Measurements from ENCODE around the gene RFX1.
"Not testable (repeated sequence)": the region's sequence is repeated elsewhere in the genome, so short reads cannot be mapped to it uniquely, and the experiment has no call there.

Gene RFX1

DNA sequence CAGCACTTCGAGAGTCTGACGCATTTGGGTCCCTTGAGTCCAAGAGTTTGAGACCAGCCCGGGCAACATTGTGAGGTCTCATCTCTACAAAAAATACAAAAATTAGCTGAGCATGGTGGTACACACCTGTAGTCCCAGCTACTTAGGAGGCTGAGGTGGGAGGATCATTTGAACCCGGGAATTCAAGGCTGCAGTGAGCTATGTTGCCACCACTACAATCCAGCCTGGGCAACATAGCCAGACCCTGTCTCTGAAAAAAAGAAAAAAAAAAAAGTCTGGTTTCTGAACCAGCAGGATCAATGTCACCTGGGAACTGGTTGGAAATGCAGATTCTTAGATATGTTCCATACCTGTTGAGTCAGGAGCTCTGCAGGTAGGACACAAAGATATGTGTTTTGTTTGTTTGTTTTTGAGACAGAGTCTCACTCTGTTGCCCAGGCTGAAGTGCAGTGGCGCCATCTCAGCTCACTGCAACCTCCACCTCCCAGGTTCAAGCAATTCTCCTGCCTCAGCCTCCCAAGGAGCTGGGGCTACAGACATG, 20.6 kb upstream of the RFX1 start:
- not testable (repeated sequence) for FAIRE-seq

DNA sequence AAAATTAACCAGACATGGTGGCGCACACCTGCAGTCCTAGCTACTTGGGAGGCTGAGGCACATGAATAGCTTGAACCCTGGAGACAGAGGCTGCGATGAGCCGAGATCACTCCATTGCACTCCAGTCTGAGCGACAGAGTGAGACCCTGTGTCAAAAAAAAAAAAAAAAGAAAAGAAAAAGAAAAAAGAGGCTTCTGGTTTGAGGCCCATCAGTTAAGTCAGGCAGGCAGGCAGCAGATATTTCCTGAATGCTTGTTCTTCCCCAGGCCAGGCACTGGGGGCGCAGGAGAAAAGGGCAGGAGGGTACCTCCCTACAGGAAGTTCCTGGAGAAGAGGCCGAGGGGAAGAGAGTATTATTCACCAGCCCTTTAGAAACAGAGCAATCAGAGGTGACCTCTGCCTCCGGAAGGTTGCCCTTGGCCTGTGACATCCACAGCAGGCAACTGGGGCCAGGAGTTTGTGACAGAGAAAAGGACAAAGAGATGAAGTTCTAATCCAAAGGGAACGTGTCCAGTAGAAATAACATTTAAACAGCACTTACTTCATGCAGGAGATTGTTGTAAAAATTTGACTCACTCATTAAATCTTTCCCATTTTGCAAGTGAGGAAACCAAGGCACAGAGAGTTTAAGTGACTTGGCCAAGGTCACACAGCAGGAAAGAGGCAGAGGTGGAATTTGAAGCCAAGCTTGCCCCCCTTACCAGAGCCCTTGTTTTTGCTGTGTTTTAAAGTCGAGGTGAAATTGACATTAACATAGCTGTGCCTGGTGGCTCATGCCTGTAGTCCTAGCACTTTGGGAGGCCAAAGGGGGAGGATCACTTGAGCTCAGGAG, 17.5 kb upstream of the RFX1 start:
- FAIRE-seq = no peak

DNA sequence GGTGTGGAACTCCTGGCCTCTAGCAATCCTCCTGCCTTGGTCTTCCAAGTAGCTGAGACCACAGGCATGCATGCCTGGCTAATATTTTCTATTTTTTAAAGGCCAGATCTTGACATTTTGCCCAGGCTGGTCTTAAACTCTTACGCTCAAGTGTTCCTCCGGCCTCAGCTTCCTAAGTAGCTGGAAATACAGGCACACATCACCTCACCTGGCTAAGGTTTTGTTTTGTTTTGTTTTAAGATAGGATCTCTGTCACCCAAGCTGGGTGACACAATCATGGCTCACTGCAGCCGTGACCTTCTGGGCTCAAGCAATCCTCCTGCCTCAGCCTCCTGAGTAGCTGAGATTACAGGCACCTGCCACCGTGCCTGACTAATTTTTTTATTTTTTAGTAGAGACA, 16.3 kb upstream of the RFX1 start:
- FAIRE-seq = no peak

DNA sequence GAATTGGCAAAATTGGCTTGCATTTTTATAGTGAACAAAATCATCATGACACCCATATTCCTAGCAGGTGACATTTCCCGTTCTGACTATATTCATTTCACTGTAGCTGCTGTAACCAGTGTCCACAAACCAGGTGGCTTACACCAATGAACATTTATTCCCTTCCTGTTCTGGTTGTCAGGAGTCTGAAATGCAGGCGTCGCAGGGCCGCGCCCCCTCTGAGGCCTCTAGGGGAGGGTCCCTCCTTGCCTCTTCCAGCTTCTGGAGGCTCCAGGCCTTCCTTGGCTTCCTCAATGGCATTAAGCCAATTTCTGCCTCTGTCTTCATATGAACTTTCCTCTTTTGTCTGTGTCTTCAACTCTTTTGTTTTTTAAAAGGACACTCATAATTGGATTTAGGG, 15.4 kb upstream of the RFX1 start:
- no peak for FAIRE-seq

DNA sequence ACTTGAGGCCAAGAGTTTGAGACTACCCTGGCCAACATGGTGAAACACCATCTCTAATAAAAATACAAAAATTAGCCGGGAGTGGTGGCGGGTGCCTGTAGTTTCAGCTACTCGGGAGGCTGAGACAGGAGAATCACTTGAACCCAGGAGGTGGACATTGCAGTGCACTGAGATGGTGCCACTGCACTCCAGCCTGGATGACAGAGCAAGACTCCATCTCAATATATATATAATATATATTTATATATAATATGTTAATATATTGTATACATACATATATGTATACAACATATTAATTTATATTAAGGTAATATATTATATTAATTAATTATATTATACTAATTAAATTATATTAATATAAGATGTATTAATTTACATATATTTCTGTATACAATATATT, 13.6 kb upstream of the RFX1 start:
- not testable (repeated sequence) for FAIRE-seq

DNA sequence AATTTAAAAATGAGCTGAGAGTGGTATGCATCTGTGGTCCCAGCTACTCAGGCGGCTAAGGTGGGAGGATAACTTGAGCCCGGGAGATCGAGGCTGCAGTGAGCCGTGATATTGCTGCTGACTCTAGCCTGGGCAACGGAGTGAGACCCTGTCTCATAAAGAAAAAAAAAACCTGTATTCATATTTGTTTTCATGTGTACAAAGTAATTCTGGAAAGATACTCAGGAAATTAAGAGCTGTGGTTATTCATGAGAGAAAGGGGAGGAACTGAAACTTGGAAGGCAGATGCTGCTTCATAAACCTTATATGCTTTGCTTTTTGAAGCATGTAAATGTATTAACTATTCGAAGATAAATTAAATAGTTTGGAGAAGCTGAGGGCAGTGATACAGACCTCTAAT, 13.0 kb upstream of the RFX1 start:
- no peak for FAIRE-seq

DNA sequence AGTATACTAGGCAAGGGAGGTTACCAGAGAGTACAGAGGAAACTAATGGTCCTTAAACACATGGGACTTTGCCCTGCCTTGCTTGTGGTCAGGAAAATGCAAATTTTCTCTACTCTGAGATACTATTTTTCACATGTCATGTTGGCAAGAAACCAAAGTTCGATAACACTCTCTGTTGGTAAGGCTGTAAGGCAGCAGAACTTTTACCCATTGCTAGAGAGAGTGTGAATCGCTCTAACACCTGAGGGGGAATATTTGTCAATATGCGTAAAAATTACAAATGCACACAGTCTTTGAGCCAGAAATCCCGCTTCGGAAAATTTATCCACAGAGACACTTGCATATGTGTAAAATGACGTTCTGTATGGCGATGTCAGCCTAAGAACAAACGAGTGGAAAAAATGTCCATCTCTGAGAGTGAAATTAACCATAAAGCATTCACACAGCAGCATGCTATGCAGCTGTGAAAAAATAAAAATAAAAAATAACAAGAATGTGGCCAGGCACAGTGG, 9.5 kb upstream of the RFX1 start:
- no peak for FAIRE-seq

DNA sequence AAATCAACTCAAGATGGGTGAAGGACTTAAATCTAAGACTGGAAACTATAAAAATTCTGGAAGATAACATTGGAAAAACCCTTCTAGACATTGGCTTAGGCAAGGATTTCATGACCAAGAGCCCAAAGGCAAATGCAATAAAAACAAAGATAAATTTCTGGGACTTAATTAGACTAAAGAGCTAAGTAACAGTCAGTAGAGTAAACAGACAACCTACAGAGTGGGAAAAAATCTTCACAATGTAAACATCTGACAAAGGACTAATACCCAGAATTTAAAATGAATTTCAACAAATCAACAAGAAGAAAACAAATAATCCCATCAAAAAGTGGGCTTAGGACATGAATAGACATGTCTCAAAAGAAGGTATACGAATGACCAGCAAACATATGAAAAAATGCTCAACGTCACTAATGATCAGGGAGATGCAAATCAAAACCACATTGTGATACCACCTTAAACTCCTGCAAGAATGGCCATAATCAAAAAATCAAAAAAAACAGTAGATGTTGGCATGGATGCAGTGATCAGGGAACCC, 6.3 kb upstream of the RFX1 start:
- no peak for FAIRE-seq

DNA sequence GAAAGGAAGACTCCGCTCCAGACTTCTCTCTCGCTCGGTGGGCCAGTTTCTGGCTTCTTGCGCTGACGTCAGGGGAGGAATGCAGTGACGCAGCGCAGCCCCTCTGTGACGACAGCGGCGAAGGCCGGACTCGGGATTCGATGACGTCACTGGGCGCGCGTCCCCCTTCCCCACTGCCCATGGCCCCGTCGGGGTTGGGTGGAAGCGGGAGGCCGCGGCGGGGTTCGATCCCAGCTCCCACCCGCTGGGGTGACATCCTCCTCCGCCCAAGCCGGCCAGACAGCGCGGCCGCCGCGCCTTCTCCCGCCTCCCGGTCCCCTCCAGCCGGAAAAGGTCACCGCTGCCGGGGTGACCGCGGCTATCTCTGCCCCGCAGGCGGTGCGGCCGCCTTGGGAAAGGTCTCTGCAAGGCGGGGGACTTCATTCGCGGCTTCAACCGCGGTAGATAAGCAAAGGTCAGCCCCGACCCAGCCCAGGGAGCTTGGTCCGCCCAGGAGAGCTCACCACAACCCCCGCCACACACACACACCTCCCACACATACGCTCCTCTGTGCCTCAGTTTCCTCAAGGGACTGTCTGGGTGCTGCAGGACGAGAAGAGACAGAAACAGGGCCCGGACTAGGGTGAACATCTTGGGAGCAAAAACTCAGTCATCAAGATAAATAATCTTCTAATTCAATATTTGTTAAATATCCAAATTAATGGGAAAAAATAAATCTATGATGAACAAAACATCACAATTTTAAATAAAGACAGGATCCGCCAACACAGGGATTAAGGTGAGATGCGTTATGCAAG, 844 bp upstream of the RFX1 start:
- FAIRE-seq = no peak

DNA sequence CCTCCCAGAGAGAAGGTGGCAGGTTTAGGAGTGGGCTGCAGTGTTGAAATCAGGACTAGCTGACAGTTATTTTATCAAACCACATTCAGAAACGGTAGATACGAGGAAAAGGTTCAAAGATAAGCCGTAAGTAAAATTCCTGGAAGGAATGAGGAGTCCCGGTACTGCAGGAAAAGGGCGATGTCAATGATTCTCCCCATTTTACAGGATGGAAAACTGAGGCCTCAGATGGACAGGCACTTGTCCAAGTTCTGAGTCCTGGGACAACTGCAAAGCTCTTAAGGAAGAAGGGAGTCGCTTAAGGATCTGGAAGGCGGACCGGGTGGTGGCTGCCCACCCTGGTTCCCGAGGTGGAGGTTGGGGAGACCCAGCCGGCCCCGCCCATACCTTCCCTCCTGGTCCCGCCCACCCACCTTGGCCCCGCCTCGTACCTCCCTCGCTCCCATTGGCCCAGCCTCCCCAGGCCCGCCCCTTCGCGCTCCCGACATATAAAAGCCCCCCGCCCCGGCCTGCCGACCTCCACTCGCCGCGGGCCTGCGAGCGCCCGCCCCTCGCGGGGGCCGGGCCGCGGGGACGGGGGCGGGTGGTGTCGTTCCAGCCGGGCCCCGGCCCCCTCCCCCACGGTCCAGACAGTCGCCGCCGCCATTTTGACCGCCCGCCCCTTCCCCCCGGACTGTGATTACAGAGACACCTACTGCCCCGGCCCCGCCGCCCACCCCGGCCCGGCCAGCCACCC, 603 bp downstream of the RFX1 start:
- FAIRE-seq = no peak

DNA sequence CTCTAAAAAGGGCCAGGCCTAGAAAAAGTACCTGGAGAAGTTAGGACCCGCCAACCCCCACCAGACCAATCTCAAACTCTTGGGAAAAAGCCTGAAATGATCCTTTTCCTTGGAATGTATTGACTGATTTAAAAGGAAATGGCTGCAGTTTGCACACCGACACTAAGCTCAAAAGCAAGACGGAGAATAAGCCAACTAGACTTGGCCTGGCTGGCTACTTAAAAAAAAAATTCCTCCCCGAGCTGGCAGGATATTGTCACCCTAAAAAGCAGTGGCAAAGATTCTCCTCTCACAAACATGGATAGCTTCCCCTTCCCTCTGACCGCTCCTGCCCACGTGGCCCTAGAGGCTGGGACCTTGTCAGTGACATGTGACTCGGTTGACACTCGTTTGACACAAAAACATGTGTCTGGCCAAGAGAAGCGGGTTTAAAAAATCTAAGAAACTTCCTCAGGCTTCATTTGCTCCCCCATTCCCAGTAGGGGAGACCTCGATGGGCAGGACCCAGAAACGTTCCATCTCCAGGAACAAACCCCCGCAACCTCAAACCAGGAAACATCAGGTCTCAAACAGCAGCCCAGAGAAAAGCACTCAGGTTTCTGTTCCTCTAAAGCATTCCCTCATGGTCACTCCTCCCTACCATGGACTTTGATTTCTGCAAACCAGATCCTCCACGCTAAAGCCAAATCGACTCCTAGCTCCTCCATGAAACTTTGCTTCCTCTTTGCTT, 1.3 kb downstream of the RFX1 start:
- no peak for FAIRE-seq

DNA sequence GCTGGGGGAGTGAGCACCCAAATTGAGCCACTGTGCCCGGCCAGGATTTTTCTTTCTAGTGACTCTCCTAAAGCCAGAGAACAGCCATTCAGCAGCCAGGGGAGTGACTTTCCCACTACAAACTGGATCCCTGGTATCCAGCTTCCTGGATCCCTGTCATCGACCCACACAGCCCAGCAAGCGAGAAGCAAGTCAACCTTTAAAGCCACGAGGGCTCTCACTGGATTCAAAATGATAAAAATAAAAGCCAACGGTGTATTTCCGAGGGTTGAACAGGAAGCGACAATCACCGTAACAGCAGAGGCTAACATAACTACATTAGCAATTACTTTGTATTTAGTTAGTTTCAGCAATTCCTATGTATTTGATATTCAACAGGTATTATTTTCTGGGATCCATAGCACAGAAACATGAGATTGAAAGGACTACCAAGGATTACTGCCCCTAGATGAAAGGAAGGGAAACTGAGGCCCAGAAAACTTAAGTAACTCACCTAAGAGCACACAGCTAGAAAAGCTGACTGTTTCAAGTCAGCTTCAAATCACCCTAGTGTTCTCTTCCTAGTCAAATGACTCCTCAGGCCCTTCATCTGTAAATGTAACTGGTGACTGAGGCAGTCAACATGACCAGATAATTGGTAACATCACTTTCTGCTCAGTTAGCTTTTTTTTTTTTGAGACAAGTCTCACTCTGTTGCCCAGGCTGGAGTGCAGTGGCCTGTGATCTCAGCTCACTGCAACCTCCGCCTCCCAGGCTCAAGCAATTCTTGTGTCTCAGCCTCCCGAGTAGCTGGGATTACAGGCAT, 2.7 kb downstream of the RFX1 start:
- FAIRE-seq = no peak

DNA sequence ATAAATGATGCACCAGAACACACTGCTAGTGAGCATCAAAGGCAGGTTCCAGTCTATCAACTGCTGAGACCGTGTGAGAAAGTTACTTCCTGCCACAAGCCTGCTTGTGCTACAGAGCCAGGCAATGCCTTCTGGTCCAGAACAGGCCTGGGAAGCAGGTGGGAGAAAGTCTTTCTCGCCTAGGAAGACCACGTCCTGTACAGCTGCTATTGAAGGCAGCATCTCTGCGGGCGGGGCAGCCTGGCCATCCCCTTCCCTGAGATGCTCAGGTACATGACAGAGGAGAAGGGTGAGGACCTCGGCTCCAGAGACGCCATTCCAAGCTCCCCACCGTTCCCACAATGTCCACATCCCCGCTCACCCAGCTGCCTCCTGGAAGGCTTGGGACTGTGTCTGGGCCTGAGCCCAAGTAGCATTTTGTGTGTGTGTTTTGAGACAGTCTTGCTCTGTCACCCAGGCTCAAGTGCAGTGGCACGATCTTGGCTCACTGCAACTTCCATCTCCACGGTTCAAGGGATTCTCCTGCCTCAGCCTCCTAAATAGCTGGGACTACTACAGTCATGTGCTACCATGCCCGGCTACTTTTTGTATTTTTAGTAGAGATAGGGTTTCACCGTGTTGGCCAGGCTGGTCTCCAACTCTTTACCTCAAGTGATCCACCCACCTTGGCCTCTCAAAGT, 3.4 kb downstream of the RFX1 start:
- no peak for FAIRE-seq

DNA sequence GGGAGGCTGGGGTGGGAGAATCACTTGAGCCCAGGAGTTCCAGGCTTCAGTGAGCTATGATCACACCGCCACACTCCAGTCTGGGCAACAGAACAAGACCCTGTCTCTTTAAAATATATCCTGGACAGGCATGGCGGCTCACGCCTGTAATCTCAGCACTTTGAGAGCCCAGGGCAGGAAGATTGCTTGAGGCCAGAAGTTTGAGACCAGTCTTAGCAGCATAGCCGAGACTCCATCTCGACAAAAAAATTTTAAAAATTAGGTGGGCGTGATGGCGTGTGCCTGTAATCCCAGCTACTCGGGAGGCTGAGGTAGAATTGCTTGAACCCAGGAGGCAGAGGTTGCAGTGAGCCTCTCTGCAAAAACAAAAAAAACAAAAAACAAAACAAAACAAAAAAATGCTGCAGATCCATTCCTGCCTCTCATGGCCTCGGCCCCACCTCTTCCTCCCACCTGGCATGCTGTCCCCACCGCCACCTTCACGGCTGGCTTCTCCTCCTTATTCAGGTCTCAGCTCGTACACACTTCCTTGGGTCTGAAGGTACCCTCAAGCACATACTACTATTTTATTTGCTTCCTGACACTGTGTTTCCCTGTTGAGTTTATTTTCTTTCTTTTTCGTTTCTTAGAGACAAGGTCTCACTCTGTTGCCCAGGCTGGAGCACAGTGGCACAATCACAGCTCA, 5.3 kb downstream of the RFX1 start:
- no peak for FAIRE-seq

DNA sequence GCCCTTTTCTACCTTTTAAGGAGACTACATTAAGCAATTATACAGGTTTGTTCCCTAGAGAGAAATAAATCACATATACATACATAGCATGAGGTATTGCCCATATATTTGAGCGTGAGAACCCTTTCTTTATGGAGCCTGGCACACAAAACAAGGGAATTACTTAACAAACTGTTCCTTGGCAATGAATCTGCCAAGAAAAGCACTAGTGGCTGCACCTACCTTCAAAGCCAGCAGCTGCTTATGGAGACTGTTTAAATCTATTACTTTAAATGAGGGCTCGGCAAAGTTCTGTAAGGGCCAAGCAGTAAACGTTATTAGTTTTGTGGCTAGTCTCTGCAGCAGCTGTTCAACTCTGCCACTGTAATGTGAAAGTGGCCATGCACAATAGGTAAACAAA, 7.0 kb downstream of the RFX1 start:
- no peak for FAIRE-seq

DNA sequence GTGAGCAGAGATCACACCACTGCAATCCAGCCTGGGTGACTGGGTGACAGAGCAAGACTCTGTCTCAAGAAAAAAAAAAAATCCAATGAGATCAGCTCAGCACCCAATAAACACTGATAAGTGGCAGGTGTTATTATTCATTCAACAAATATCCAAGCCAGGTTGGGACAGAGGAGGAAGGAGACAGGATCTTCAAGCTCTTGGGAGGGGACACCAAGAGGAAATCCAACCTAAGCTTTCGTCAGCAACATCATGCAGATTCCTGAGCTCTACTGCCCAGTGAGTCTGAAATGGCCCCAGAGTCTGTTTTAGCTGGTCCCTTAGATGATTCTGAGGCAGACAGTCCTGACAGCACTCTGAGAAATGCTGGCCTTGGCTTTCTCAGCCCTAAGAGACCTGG, 7.7 kb downstream of the RFX1 start:
- FAIRE-seq = no peak

DNA sequence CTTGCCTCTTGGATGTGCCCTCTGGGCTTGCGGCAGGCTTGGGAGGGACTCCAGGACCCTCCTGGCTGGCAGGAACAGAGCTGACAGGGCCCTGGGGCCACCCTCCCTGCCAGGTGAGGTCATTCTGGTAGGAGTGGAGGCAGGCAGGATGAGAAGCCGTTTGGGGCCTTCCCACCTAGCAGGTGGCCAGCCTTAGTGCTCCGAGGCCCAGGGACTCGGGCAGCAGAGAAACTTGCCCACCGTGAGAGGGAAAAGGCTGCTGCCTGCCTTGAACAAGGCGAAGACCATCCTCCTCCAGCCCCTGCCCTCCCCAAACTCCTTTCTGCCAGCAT, 8.5 kb downstream of the RFX1 start:
- no peak for FAIRE-seq

DNA sequence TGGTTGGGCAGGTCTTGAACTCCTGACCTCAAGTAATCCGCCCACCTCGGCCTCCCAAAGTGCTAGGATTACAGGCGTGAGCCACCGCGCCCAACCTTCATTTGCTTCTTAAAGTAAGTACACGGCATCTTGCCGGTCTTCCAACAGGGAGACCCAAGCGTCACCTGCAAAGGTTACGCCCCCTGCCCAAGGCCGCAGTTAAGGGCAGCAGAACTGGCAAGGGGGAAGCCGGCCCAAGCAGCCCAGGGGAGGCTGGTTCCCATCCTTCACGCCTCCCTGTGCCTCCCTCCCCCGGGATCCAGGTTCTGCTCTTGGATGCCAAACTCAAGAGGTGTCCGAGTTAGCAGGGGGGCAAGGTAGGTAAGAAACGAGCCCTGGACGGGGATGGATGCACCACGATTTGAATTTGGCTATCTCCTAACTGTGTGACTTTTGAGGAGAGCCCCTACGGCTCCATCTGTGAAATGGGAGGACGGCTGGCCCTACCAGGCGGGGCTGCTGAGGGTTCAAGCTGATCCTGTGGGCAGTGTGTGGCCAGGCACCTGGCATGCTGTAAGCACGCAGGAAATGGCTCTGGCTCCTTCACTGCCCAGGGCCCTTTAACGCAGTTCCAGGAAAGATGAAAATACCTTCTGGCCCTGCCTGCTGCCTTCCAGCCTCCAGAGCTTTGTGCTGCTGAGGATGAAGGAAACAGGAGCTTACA, 9.0 kb downstream of the RFX1 start:
- FAIRE-seq = no peak
